OCI-LY1 (cell line): ENCODE data around the gene MXD4.

Source experiments
- H2AFZ ChIP-seq: fragments of 200-600 bp; sonication (generic), shearing (Covaris generic); 2 replicates; pipeline ENCODE4 v1.6.0; 2014; ENCODE audit warnings: antibody characterized with exemption, mild to moderate bottlenecking, low read length
- H3F3A ChIP-seq: fragments of 200-600 bp; sonication (generic), shearing (Covaris generic); 2 replicates; pipeline ENCODE4 v1.6.0; 2014; ENCODE audit warnings: mild to moderate bottlenecking, antibody characterized with exemption, low read length, moderate library complexity; ENCODE audit not compliant: insufficient read depth
- H3K27ac ChIP-seq: fragments of 200-600 bp; sonication (generic); 2 replicates; pipeline ENCODE4 v1.5.1; 2014; ENCODE audit warnings: low read length, mixed run types, mild to moderate bottlenecking, low read depth; ENCODE audit not compliant: poor library complexity, severe bottlenecking
- H3K27me3 ChIP-seq: fragments of 200-600 bp; sonication (generic); 2 replicates; pipeline ENCODE4 v1.6.0; 2014; ENCODE audit warnings: antibody characterized with exemption, mild to moderate bottlenecking, low read length, moderate library complexity; ENCODE audit not compliant: insufficient read depth
- H3K36me3 ChIP-seq: fragments of 200-600 bp; sonication (generic); 2 replicates; pipeline ENCODE4 v1.6.1; 2014; ENCODE audit warnings: mild to moderate bottlenecking, antibody characterized with exemption, low read length, moderate library complexity, mixed read lengths; ENCODE audit not compliant: insufficient read depth
- H3K4me1 ChIP-seq: fragments of 200-600 bp; sonication (generic); 2 replicates; pipeline ENCODE4 v1.5.1; 2014; ENCODE audit warnings: mild to moderate bottlenecking, low read length, moderate library complexity; ENCODE audit not compliant: insufficient read depth, severe bottlenecking
- H3K4me2 ChIP-seq: fragments of 200-600 bp; sonication (generic), shearing (Covaris generic); 2 replicates; pipeline ENCODE4 v1.6.1; 2014; ENCODE audit warnings: low read length
- H3K4me3 ChIP-seq: fragments of 200-600 bp; sonication (generic); 2 replicates; pipeline ENCODE4 v1.5.1; 2014; ENCODE audit warnings: low read length, low read depth, mild to moderate bottlenecking, mixed read lengths; ENCODE audit not compliant: poor library complexity, severe bottlenecking
- H3K79me2 ChIP-seq: fragments of 200-600 bp; shearing (Covaris generic); 2 replicates; pipeline ENCODE4 v1.6.1; 2016; ENCODE audit warnings: mixed run types, low read length, mixed read lengths; ENCODE audit not compliant: insufficient read depth
- H3K9ac ChIP-seq: fragments of 200-600 bp; sonication (generic), shearing (Covaris generic); 2 replicates; pipeline ENCODE4 v1.6.1; 2014; ENCODE audit warnings: mild to moderate bottlenecking, low read length, mixed read lengths
- H3K9me2 ChIP-seq: fragments of 200-600 bp; sonication (generic), shearing (Covaris generic); 2 replicates; pipeline ENCODE4 v1.6.1; 2014; ENCODE audit warnings: low read depth, mild to moderate bottlenecking, low read length, mixed read lengths
- H3K9me3 ChIP-seq: fragments of 200-600 bp; shearing (Covaris generic); 2 replicates; pipeline ENCODE4 v1.6.1; 2014; ENCODE audit warnings: low read length, mixed read lengths
- H4K20me1 ChIP-seq: fragments of 200-600 bp; sonication (generic), shearing (Covaris generic); 2 replicates; pipeline ENCODE4 v1.6.0; 2016; ENCODE audit warnings: mild to moderate bottlenecking, low read length; ENCODE audit not compliant: insufficient read depth
- CTCF ChIP-seq: fragments of 200-600 bp; sonication (generic), shearing (Covaris generic); IDR thresholded peaks from 2 replicates; pipeline ENCODE4 v1.5.1; 2017; ENCODE audit warnings: mild to moderate bottlenecking, antibody characterized with exemption, low read length, moderate library complexity, mixed read lengths
- EZH2 ChIP-seq: fragments of 200-600 bp; sonication (generic), shearing (Covaris generic); IDR thresholded peaks from 2 replicates; pipeline ENCODE4 v1.8.0; 2017; ENCODE audit warnings: borderline replicate concordance, mixed run types, mild to moderate bottlenecking, antibody characterized with exemption, low read length, moderate library complexity, mixed read lengths

Gene MXD4

DNA sequence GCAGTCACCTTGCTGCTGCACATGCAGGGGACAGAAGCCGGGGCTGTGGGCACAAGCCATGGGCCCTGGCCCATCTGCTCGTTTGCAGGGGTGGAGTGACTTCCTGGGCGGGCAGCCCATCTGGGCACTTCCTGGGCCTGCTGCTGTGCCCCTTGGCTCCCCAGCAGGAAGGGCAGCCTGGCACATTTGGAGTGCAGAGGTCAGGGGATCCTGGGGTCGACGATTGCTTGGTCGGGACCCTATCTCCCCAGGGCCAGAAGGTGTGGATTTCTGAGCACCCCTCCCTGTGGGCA lies 10.9 kb upstream of the MXD4 start:
- H4K20me1 ChIP-seq = no peaks in the 10 kb centered on the region
- no peak overlapping the region for H3K4me2 ChIP-seq
- no peak overlapping the region for H3K4me3 ChIP-seq
- no peaks in the 10 kb centered on the region for H3K36me3 ChIP-seq
- TF ChIP-seq CTCF (no peak), EZH2 (no peak)
- no peaks in the 10 kb centered on the region for H3K27me3 ChIP-seq
- no peaks in the 10 kb centered on the region for H3K9me3 ChIP-seq
- H3K9ac ChIP-seq = no peak overlapping the region
- no peaks in the 10 kb centered on the region for H3K4me1 ChIP-seq
- no peaks in the 10 kb centered on the region for H3K79me2 ChIP-seq
- H3F3A ChIP-seq = no peaks in the 10 kb centered on the region
- no peak overlapping the region for H2AFZ ChIP-seq
- H3K9me2 ChIP-seq = no peaks in the 10 kb centered on the region
- no peak overlapping the region for H3K27ac ChIP-seq

DNA sequence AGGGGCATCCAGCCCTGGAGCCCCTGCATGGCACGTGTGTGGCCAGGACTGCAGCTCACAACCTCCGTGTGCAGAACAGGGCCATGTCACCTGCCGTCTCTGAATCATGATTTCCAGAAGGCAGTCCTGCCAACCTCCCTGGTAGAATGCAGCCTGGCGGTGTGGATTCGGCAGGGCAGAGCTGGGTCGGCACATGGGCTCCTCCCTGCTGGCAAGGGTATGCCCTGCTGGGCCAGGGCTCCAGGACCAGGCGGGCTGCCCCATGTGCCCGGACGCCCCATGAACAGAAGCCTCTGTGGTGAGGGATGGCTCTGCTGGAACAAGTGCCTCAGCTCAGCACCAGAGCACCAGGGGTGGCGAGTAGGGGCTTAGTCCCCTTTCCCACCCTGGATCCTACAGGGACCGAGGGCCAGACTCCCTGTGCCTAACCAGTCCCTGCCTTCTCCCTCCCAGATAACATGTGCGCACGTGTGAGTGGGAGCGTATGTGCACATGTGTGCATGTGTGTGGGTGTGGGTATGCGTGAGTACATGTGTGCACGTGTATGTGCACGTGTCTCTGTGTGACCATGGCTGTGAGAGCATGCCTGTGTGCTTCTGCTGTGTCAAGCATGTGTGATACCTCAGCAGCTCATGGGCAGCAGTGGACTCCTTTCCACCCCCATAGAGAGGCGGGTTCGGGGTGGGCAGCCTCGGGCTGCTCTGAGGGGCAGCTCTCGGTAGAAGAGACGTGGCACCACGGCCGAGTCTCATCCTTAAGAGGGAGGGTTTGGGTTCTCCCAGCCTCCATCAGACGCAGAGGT lies 10.3 kb upstream of the MXD4 start:
- H3K4me2 ChIP-seq = no peak overlapping the region
- TF ChIP-seq CTCF (no peak), EZH2 (no peak)
- H3K9ac ChIP-seq = no peak overlapping the region
- no peaks in the 10 kb centered on the region for H3K27me3 ChIP-seq
- no peak overlapping the region for H2AFZ ChIP-seq
- H3K27ac ChIP-seq = no peak overlapping the region
- no peaks in the 10 kb centered on the region for H3K9me3 ChIP-seq
- H3K4me3 ChIP-seq = no peak overlapping the region
- H4K20me1 ChIP-seq = no peaks in the 10 kb centered on the region
- no peaks in the 10 kb centered on the region for H3K79me2 ChIP-seq
- no peaks in the 10 kb centered on the region for H3K4me1 ChIP-seq
- no peaks in the 10 kb centered on the region for H3K36me3 ChIP-seq
- no peaks in the 10 kb centered on the region for H3F3A ChIP-seq
- no peaks in the 10 kb centered on the region for H3K9me2 ChIP-seq

- Histone ChIP-seq H3F3A (no peaks in the 10 kb centered on the region), H3K27ac (no peak overlapping the region), H3K4me3 (no peak overlapping the region), H3K9ac (no peak overlapping the region), H3K4me2 (no peak overlapping the region), H3K27me3 (no peaks in the 10 kb centered on the region), H3K9me2 (no peaks in the 10 kb centered on the region), H2AFZ (no peak overlapping the region), H3K9me3 (no peaks in the 10 kb centered on the region), H3K4me1 (no peaks in the 10 kb centered on the region), H3K79me2 (no peaks in the 10 kb centered on the region), H4K20me1 (no peaks in the 10 kb centered on the region), H3K36me3 (no peaks in the 10 kb centered on the region)
- TF ChIP-seq EZH2 = no peak
- no peak for TF ChIP-seq CTCF
These were observed 9.5 kb upstream of the MXD4 start for GRCh38 chr4:2271279-2272025.
